Measurements from ENCODE around the gene BABAM2.

BABAM2 gene

DNA sequence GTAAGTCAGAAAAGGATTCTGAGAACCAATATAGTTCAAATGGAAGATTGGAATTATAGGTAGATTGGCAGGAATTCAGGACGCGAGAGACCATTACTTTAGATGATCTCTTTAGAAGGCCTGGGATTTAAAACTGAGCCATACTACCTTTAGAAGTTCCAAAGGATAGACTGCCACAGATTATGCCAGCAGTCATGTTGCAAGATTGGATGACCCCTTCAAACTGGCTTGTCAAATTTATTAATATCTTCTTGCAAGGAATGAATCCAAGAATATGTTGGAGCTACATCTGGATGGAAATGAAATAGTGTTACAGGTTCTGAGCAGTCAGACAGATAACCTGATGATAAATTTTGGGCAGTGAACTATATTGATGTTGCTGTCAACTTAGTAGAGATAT, 22.0 kb downstream of the BABAM2 start:
- DNase-seq, result no peak

GRCh38 chr2:27914041-27914804, 23.7 kb downstream of the BABAM2 start:
- DNase-seq, result no peak

GRCh38 chr2:27914805-27915175, 24.3 kb downstream of the BABAM2 start:
- no peak for DNase-seq

- no peak for DNase-seq
These were observed 24.7 kb downstream of the BABAM2 start for GRCh38 chr2:27915191-27915590.

- DNase-seq, result no peak
These were observed 25.3 kb downstream of the BABAM2 start for GRCh38 chr2:27915874-27916273.

DNA sequence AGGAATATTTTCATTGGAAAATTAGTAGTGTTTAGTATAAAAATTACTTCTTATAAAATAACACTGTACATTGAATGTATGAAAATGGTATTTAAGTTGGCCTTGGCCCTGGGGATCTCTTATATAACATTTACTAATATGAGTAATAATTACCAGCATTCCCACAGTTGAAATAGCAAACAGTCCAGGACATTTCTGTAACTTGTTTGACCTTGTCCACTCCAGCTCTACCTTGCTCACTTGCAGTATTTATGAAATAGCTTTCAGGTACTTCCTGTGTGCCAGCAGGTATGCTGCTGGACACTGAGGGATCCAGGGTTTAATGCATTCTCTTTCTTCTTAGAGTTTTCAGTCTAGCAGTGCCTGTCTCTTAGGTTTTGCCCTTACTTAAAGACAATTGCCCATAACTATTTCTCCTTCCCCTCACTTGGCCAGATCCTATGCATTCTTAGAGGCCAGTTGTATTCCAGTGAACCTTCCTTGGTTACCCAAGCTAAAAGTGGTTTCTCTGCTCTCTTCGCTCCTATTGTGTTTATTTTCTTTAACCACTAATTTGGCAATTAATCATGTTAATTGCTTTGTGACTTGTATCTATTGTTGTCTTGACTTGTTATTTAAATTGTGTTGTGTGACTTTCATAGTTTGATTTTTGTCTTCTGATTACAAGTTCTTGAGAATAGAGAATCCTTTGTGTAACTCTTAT, 25.9 kb downstream of the BABAM2 start:
- no peak for DNase-seq

DNA sequence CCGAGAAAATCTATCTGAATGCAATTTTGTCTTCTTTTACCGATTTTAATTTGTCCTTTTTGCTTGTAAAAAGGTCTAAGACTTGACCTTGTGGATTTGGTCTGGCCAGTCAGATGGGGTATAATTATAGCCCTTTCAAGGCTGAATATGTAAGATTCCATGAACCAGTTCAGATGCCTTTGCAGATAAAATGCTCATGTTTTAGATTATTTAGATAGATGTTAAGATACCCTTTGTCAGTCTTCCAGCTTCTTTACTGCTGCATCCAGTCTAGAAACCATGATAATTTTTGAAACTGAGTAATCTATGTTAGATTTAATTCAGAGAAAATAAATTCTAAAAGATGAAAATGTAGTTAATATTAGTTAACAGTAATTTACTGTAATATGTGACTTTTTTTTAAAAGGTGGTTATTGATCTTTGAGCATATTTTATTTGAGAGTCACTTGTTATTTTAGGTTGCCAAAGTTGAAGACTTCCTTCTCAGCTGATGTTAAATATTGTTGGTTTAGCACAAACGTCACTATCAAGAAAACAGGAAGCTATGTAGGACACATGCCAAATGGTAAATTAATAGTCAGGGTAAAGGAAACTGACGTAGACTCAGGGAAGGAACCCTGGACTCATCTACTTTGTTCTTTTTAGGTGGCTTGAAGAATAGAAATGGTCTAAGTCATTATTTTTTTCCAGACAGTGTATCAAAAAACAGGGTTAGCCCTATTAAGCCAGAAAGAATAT, 29.8 kb downstream of the BABAM2 start:
- no peak for DNase-seq

DNA sequence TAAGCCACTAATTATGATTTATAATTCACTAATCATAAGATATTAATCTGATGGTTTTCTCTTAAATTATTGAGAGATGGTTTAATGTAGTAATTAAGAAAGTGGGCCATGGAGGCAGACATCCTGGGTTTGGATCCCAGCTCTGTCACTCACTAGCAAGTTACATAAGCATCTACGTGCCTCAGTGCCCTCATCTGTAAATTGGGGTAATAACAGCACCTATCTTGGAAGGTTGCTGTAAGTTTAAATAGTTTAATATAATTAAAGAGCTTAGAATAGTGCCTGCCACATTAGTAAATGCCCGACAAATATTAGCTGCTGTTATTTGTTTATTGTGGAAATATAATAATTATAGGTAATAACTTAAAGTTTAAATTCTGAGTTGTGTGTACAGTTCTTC, 30.9 kb downstream of the BABAM2 start:
- DNase-seq, result no peak

GRCh38 chr2:27921880-27922547, 31.5 kb downstream of the BABAM2 start:
- no peak for DNase-seq

- no peak for DNase-seq
These were observed 32.3 kb downstream of the BABAM2 start for GRCh38 chr2:27922842-27923241.

GRCh38 chr2:27925766-27926472, 35.4 kb downstream of the BABAM2 start:
- DNase-seq, result no peak

GRCh38 chr2:27929916-27930486, 39.5 kb downstream of the BABAM2 start:
- DNase-seq, result no peak

DNA sequence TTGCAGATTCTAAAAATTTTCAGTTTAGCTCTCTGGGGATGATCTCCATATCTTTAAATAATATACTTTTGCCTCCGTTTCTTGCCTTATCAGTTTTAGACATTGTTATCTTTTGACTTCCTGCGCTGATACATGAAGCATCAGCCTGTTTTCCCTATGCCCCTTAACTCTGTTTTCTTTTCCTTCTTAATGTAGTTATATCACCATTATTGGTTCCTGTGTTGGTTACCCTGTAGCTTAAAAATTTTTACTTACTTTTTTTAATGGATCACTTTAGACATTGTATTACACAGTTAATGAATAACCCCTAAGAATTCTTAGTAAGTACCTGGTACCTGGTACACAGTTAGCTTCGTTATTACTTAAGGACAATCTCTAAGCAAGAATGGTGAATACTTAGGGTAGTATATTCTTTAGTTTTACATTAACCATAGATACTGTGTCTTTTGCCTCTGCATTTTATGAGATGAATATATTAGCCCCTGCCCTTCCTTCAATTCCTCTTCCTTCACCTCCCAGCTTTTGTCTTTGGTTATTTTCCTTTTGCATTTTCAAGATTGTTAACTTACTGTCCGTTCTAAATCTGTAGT, 40.9 kb downstream of the BABAM2 start:
- DNase-seq, result no peak

DNA sequence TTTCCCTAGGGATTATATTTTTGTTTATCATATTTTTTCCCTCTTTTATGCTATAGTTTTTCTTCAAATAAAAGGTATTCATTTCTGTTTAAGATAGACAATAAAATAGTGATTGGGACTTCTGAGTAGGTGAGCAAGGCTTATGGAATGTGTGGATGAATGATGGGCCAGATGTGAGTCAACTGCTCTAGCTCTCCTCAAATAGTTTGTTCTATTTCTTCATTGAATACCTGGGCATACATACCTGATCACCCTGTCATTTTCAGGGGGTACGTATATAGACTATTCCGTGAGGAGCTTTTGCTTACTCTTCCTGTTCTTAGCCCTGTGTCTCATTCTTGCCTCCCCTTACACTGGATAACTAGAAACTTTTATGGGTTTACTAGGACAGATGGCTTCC, 41.9 kb downstream of the BABAM2 start:
- no peak for DNase-seq

GRCh38 chr2:27935026-27935425, 44.5 kb downstream of the BABAM2 start:
- DNase-seq, result no peak

- no peak for DNase-seq
These were observed 49.7 kb downstream of the BABAM2 start for GRCh38 chr2:27940090-27940671.

DNA sequence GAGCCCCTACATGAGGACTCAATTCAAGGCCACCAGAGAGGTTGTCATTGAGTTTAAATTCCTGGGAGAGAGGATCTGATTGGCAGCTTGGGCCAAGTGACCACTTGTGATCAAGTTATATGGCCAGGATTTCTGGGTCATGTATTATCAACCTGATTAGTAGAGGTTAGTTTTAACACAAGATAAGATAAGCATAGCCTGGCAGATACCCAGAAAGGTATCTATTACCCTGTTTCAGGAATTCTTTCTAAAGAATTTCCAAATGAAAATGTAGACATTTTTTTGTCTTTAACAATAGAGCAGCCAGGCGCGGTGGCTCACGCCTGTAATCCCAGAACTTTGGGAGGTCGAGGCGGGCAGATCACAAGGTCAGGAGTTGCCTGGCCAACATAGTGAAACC, 50.5 kb downstream of the BABAM2 start:
- DNase-seq, result no peak

DNA sequence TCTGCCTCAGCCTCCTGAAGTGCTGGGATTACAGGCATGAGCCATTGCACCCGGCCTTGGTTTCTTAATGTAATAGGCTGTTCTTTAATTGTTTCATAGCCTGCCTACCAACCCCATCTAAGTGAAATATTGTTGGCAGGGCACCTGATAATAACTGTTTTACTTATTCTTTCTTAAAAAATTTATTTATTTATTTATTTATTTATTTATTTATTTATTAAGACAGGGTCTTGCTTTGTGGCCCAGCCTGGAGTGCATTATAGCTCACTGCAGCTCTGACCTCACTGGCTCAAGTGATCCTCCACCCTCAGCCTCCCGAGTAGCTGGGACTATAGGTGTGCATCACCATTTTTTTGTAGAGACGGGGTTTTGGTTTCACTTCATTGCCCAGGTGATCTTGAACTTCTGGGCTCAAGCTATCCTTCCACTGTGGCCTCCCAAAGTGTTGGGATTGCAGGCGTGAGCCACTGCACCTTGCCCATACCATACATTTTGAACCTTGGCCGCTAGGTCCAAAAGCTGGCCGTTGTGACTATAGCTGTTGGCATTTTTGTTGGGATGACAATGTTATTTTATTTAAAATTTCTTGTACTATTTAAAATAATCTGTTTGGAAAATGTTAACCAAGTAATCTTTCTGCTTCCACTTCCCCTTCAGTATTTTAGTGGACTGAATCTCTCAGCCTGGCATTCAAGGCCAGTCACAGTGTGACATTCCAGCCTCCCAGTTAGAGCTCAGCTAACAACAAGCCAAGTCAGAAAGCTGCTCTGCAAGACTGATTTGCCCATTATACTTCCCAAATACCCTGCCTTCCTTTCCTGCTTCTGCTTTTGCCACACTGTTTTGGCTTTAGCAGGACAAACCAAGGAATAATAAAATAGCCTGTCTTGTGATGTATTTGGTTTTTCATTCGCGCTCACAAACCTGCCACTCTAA, 52.4 kb downstream of the BABAM2 start:
- no peak for DNase-seq

DNA sequence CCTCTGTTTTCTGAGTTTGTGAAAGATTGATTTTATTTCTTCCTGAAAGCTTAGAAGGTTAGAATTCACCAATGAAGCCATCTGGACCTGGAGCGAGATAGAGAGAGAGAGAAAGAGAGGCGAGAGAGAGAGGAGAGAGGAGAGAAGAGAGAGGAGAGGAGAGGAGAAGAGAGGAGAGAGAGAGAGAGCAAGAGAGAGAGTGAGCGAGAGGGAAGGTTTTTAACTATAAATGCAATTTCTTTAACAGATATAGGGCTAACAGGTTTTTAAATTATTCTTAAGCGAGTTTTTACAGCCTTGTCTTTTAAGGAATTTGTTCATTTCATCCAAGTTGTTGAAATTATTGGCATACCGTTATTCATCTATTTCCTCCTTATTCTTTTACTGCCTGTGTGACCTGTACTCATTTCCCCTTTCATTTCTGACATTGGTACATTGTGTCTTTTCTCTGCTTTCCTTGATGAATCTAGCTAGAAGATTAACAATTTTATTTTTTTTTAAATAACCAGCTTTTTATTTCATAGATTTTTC, 56.1 kb downstream of the BABAM2 start:
- DNase-seq, result no peak

GRCh38 chr2:27952070-27952469, 61.5 kb downstream of the BABAM2 start:
- DNase-seq, result no peak

Data from DMS79 treated with DMSO at 0.1 percent for 48 hours (cell line).